ENCODE measurements around the gene ODF2.

DNA sequence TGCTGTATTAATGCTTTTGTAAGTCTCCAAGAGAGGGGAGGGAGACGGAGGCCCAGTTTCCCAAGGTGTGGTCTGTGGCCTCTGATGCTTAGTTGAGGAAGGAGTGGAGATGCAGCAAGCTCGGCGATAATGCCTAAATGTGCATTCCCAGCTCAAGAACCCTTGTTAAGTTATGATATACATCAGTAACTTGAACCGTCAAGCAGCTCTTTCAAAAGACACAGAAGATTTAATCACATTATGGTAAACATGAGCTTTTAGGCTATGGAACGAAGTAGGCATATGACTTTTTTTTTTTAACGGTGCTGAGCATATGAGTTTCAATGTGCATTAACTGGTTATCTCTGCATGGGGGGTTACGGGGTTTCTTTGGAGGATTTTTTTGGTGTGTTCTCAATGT, 26.4 kb downstream of the ODF2 start:
- TF ChIP-seq CTCF (IDR thresholded peaks at IDR 0.05; ENCODE audit: borderline replicate concordance, extremely low read depth, low read length, poor library complexity, severe bottlenecking) (no peak), EZH2 (IDR thresholded peaks at IDR 0.05; ENCODE audit: borderline replicate concordance, low read depth, low read length, severe bottlenecking) (no peak)

All from DND-41 (cell line).